Lower leg skin (tissue), 3 donors: ENCODE data around the gene MTF1.

Experiments
- POLR2A ChIP-seq, 2 donors: fragments of 450-650 bp; IDR thresholded peaks; one replicate each; pipeline ENCODE4 v1.6.1; 2016 to 2017; ENCODE audit warnings: antibody characterized with exemption in 2 of 2, mild to moderate bottlenecking in 1 of 2, moderate library complexity in 1 of 2
- TF ChIP-seq, protein P1 (sequence below), 3 donors: fragments of 450-650 bp; IDR thresholded peaks; one replicate each; pipeline ENCODE4 v1.5.1; 2016; ENCODE audit warnings: antibody characterized with exemption in 3 of 3, mild to moderate bottlenecking in 3 of 3, moderate library complexity in 2 of 3

GRCh38 chr1:37850352-37850955 lies 8.9 kb downstream of the MTF1 start:
- TF ChIP-seq, protein P1, sequence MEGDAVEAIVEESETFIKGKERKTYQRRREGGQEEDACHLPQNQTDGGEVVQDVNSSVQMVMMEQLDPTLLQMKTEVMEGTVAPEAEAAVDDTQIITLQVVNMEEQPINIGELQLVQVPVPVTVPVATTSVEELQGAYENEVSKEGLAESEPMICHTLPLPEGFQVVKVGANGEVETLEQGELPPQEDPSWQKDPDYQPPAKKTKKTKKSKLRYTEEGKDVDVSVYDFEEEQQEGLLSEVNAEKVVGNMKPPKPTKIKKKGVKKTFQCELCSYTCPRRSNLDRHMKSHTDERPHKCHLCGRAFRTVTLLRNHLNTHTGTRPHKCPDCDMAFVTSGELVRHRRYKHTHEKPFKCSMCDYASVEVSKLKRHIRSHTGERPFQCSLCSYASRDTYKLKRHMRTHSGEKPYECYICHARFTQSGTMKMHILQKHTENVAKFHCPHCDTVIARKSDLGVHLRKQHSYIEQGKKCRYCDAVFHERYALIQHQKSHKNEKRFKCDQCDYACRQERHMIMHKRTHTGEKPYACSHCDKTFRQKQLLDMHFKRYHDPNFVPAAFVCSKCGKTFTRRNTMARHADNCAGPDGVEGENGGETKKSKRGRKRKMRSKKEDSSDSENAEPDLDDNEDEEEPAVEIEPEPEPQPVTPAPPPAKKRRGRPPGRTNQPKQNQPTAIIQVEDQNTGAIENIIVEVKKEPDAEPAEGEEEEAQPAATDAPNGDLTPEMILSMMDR (IDR thresholded peaks at IDR 0.05), result no peak
- no peak for TF ChIP-seq POLR2A (IDR thresholded peaks at IDR 0.05)
